Left lung (tissue), 10 donors: Measurements from ENCODE around the gene SSR2. TPM values are rescaled to one million over a fixed set of nuclear protein-coding genes. Genes with fewer than 3 reads are reported as not detected.
"Not testable (repeated sequence)": the region's sequence is repeated elsewhere in the genome, so short reads cannot be mapped to it uniquely, and the experiment has no call there.

Experiments
- ATAC-seq: fragments of 200-7000 bp; cut with Tn5 transposase; one replicate; pipeline ENCODE4 v1.9.1; 2020; ENCODE audit warnings: moderate library complexity
- DNase-seq, 4 donors: peaks; one replicate each; pipeline ENCODE4 v3.0.0-alpha.2; 2013 to 2020
- H3K27ac ChIP-seq, 2 donors: fragments of 200-600 bp; sonication (generic) in 1 of 2; one replicate each; pipeline versions ENCODE4 v1.5.0 to v1.8.0; 2020 to 2021
- H3K27me3 ChIP-seq, 2 donors: fragments of 200-600 bp; sonication (generic) in 1 of 2; one replicate each; pipeline versions ENCODE4 v1.5.0 to v1.8.0; 2020 to 2021
- H3K36me3 ChIP-seq, 2 donors: fragments of 200-600 bp; sonication (generic) in 1 of 2; one replicate each; pipeline versions ENCODE4 v1.5.0 to v1.8.0; 2020 to 2021
- H3K4me1 ChIP-seq, 2 donors: fragments of 200-600 bp; one replicate each; pipeline ENCODE4 v1.8.0; 2021
- H3K4me3 ChIP-seq, 2 donors: fragments of 200-600 bp; sonication (generic) in 1 of 2; one replicate each; pipeline versions ENCODE4 v1.5.0 to v1.8.0; 2020 to 2021; ENCODE audit warnings: mild to moderate bottlenecking in 1 of 2
- H3K9me3 ChIP-seq, 2 donors: fragments of 200-600 bp; sonication (generic) in 1 of 2; one replicate each; pipeline versions ENCODE4 v1.5.0 to v1.8.0; 2020 to 2021
- CTCF ChIP-seq, 2 donors: fragments of 200-600 bp; sonication (generic) in 1 of 2; IDR thresholded peaks; one replicate each; pipeline versions ENCODE4 v1.5.0 to v1.8.0; 2021; ENCODE audit warnings: antibody characterized with exemption in 2 of 2
- intact Hi-C, 2 donors: fragments of 100-400 bp; cut with DNase I; formaldehyde crosslinking; loops; one replicate each; pipeline versions ENCODE4 v1.11.2 to v1.14.2; 2022
- polyA plus RNA-seq, 6 donors: library from polyadenylated mRNA; unstranded; fragments of 120-200 nt; gene quantifications; one replicate each; pipeline ENCODE4 v1.2.1, GENCODE V29; 2013; ENCODE audit not compliant: insufficient read length in 6 of 6
- total RNA-seq, 2 donors: library from RNA; stranded (reverse); fragmentation: NEBNext Ultra II Directional; extraction: Animal tissue kit (Norgen Biotek cat#: 25700); gene quantifications; one replicate each; pipeline ENCODE4 v1.2.1, GENCODE V29; 2021
- donor health status: DM: no; HTN: yes; CAD: no.
- donor health status: DM: no; HTN: no; CAD: no.

SSR2 gene
- total and polyA plus RNA-seq, 8 donors = 284 to 529 (median 505) TPM

- H3K36me3 ChIP-seq = no peaks in the 10 kb centered on the region
- H3K4me3 ChIP-seq = no peak overlapping the region
- H3K27me3 ChIP-seq = no peaks in the 10 kb centered on the region
- DNase-seq (no peak), ATAC-seq (no peak)
- H3K9me3 ChIP-seq = no peaks in the 10 kb centered on the region
- H3K4me1 ChIP-seq = peaks cover 0 to 7% of the 10 kb centered on the region in 2 donors
- intact Hi-C loops = no loop called here
- no peak overlapping the region for H3K27ac ChIP-seq
- no peak for TF ChIP-seq CTCF (IDR thresholded peaks at IDR 0.05)
Measured at GRCh38 chr1:155999964-156000363, 20.8 kb downstream of the SSR2 start.

- TF ChIP-seq CTCF (IDR thresholded peaks at IDR 0.05) = no peak
- ATAC-seq (no peak), DNase-seq (no peak)
- intact Hi-C loops = no loop called here
- Histone ChIP-seq H3K36me3 (no peaks in the 10 kb centered on the region), H3K27ac (no peak overlapping the region), H3K4me1 (peaks cover 0 to 10% of the 10 kb centered on the region in 2 donors), H3K4me3 (no peak overlapping the region), H3K9me3 (no peaks in the 10 kb centered on the region), H3K27me3 (no peaks in the 10 kb centered on the region)
Measured at GRCh38 chr1:155996166-155996565, 24.6 kb downstream of the SSR2 start.

DNA sequence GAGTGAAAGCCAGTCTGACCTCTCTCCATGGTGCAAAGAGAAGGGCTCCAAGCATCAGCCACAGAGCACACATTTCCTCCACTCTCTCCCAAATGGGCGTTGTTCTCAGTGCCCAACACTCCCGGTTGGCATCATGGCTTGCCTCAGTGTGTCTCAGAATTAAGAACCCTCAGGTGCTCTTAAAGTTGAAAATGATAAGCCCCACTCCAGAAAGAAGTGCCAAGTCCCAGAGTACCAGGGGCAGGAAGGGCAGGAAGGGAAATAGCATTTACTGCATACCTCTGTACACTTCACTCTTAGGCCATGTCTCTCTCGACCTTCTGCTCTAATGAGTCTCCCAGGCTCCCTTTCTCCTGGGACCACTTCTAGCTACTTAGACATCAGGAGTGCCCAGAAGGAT is 27.2 kb downstream of the SSR2 start:
- H3K9me3 ChIP-seq = no peaks in the 10 kb centered on the region
- no peaks in the 10 kb centered on the region for H3K27me3 ChIP-seq
- DNase-seq (peak in 1 of 4 donors; percentile 62), ATAC-seq (peak; percentile 79)
- TF ChIP-seq CTCF (IDR thresholded peaks at IDR 0.05) = no peak
- intact Hi-C loops = no loop called here
- H3K27ac ChIP-seq = peak overlapping the region in 1 of 2 donors; percentile 48
- no peak overlapping the region for H3K4me3 ChIP-seq
- no peaks in the 10 kb centered on the region for H3K36me3 ChIP-seq
- H3K4me1 ChIP-seq = peaks cover 5 to 36% of the 10 kb centered on the region in 2 donors

DNA sequence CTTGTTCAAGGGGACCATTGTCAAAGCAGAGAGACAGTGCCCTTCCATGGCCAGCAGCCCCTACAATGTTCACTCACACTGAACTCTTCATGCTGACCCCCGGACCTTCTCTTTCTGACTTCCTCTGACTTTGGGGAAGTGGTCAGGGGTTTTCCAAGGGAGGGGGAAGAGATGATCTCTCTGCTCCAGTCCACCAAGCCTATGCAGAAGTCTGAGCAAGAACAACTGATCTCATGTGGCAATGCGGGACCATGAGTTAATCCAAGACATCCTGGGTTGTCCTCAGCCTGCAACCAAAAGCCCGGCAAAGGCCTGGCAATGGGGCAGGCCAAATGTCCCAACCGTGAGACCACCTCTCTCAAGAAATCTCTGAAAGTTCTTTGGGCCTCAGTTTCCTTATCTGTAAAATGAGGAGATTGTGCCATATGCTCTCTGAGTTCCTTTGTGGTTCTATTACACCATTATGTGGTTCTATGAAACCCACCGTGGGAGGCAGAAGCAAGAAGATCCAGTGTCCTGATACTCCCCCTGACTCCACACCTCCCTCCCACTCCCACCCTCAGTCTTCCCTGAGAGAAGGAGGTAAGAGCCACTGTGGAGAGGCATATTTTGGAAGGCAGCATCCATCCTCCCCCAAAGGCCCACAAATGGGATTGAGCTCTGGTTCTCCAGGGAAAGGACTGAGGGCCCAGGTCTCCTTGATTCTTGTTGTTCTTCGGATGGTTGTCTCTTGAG is 30.6 kb downstream of the SSR2 start:
- ATAC-seq (peak; percentile 14), DNase-seq (no peak)
- peak overlapping the region; percentile 35 to 88 for H3K27ac ChIP-seq
- no peaks in the 10 kb centered on the region for H3K27me3 ChIP-seq
- TF ChIP-seq CTCF (IDR thresholded peaks at IDR 0.05) = no peak
- intact Hi-C loops = no loop called here
- H3K4me3 ChIP-seq = peak overlapping the region in 1 of 2 donors; percentile 35
- no peaks in the 10 kb centered on the region for H3K36me3 ChIP-seq
- no peaks in the 10 kb centered on the region for H3K9me3 ChIP-seq
- peaks cover 5 to 42% of the 10 kb centered on the region in 2 donors for H3K4me1 ChIP-seq

DNA sequence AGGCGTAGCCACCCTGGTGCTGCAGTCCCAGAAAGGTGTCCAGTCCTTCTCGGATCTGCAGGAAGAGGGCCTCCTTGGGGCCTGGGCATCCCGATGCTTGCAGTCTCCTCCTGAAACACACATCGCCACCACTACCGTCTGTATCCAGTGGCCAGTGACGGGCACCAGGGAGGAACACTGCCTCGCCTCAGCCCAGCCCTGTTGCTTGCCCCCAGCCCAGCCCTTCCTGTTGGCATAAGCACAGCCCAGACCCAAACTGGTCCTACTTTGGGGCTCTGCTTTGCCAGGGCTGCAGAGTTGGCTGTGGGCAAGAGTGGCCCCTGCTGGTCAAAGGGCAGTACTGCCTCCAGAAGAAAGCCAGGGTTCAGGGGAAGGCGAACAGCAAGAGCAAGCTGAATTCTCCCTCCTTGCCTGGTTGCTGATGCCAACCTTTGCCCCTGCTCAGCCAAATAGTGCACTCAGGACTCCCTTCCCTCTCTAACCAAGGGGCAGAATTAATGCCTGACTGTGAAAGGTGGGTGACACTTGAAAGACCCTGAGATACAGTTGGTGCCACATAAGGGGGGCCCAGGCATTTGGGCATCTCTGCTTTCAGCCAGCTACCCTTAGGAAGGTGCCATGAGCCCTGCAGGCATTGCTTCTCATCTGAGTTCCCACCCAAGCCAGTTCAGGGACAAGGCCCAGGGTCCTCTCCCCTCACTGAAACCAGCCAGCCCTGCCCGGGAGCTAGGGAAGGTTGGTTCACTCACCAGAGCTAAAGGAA is 31.3 kb downstream of the SSR2 start:
- peak; percentile 95 to 100 for TF ChIP-seq CTCF (IDR thresholded peaks at IDR 0.05)
- Histone ChIP-seq H3K27ac (peak overlapping the region; percentile 3 to 88), H3K36me3 (no peaks in the 10 kb centered on the region), H3K27me3 (no peaks in the 10 kb centered on the region), H3K9me3 (no peaks in the 10 kb centered on the region), H3K4me3 (peak overlapping the region; percentile 2 to 35), H3K4me1 (peaks cover 6 to 45% of the 10 kb centered on the region in 2 donors)
- ATAC-seq = peak; percentile 86
- intact Hi-C loops = loop anchor here in 1 of 2 donors (5.0 kb wide), 1 partner anchor 52 kb away; no protein-coding TSS in a partner anchor
- DNase-seq = peak in 3 of 4 donors; percentile 81 to 91 (median 82)

GRCh38 chr1:155984903-155985645 is 35.7 kb downstream of the SSR2 start:
- peak overlapping the region in 1 of 2 donors; percentile 96 for H3K27ac ChIP-seq
- peaks cover 36 to 68% of the 10 kb centered on the region in 2 donors for H3K4me1 ChIP-seq
- H3K9me3 ChIP-seq, ATAC-seq, H3K36me3 ChIP-seq, DNase-seq, H3K4me3 ChIP-seq, H3K27me3 ChIP-seq: not testable (repeated sequence)
- intact Hi-C loops = loop anchor here in 1 of 2 donors (5.0 kb wide), 1 partner anchor 48 kb away; no protein-coding TSS in a partner anchor
